Fibroblast of skin of left biceps (primary cell): ENCODE data around the gene DISC1.
"Not testable (repeated sequence)": the region's sequence is repeated elsewhere in the genome, so short reads cannot be mapped to it uniquely, and the experiment has no call there.

Experiments used
- DNase-seq, 2 experiments: peaks; one replicate each; pipeline ENCODE4 v3.0.0-alpha.2; 2013; ENCODE audit warnings: low read depth in 2 of 2

DISC1 gene

DNA sequence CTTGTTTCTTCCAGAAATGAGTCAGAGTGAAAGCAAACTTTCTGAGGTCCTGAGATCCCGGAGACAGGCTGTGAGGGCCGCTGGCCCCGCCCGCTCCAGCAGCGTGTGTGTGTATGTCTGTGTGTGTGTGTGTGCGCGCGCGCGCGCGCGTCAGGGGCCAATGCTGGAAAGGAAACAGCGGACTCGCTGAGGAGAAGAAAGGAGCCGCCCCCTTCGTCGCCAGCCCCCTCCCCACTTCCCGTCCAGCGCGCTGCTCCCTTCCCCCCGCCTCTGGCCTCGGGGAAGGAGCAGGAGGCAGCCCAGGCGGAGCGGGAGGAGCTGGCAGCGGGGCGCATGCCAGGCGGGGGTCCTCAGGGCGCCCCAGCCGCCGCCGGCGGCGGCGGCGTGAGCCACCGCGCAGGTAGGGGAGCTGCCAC lies at the start of gene DISC1:
TSS of gene DISC1 (plus strand) at position 256 of the 416 bp plus-strand sequence. CDS start at position 334, 78 bp downstream.
- peak; percentile 72 to 73 for DNase-seq

DNA sequence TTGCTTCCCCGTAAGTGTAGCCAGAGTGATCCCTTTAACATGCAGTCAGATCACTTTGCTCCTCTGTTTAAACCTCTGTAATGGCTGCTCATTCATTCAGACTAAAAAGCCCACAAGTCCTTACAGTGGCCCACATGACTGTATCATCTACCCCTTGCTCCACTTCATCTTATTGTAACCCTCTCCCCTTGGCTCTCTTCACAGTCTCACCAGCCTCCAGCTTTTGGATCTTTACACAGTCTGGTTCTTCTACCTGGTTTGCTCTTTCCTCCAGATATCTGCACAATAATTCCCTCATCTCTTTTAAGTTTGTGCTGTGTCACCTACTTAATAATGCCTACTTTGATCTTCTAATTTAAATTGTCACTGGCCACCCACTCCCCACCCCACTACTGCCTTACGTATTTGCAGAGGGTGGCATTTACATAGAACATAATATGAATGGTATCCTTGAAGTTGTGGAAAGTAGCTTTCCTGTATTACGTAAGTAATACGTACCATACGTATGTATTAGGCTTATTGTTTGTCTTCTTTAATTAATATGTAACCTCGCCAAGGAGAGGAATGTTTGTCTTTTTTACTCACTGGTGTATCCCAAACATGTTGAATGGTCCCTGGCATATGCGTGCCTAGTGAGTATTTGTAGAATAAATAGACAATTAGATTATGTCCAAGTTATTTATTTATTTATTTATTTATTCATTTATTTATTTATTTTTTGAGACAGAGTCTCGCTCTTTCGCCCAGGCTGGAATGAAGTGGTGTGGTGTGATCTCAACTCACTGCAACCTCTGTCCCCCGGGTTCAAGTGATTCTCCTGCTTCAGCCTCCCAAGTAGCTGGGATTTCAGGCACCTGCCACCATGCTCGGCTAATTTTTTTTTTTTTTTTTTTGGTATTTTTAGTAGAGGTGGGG lies 49.5 kb upstream of the DISC1 start:
- no peak for DNase-seq

DNA sequence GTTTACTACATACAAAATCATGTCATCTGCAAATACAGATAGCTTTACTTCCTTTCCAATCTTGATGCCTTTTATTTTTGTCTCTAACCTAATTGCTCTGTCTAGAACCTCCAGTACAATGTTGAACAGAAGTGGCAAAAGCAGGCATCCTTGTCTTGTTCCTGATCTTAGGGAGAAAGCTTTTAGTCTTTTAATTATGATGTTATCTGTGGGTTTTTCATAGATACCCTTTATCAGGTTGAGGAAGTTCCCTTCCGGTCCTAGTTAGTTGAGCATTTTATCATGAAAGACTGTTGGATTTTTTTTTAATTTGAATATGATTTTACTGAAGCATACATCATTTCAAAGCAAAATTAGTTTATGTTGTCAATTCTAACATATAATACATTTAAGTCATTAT lies 45.7 kb upstream of the DISC1 start:
- no peak for DNase-seq

DNA sequence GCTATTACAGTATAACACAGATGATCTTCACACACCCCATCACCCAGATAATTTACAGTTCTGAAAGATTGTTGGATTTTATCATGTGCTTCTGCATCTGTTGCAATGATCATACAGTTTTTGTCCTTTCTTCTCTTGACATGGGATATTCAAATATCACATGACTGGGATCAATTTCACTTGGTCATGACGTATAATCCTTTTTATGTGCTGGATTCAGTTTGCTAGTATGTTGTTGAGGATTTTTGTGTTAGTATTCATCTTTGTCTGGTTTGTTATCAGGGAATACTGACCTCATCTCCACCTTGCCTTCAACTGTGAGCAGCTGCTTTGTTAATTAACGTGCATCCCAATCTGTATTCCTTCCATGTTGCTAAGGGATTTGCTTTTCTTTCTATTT lies 44.7 kb upstream of the DISC1 start:
- DNase-seq: no peak

DNA sequence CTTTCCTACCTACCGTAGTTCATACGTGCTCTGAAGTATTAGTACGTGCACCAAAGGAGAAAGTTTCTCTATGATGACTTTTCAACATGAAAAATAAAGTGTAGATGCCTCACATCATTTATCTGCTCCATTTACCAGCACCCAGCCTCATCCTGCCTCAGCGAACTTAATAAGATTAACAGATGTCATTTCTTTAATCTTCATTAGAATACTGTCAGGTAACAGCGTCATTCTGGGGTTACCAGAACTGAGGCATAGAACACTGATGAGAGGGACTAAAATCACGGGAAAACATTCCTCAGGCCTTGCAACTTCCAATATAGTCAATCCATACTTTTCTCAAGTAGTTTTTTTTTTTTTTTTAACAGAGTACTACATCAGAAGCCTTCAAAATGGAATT lies 43.2 kb upstream of the DISC1 start:
- DNase-seq: no peak

DNA sequence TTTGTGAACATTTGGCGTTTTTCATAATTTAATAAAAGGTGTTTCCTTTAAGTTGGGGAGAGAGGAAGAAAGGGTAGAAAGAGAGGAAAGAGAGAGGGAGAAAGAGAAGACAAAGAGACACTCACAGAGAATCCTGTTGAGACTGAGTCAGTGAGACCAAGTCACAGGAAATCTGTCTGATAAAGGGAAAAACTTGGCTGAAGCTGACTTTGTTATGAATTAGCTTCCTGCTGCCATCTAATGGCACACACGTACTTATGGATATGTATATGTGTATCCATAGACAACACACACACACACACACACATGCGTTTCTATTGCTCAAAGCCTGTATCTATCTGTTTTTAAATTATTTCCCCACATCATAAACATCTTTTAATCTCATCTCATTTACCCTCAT lies 42.5 kb upstream of the DISC1 start:
- DNase-seq: peak; percentile 38 to 43

DNA sequence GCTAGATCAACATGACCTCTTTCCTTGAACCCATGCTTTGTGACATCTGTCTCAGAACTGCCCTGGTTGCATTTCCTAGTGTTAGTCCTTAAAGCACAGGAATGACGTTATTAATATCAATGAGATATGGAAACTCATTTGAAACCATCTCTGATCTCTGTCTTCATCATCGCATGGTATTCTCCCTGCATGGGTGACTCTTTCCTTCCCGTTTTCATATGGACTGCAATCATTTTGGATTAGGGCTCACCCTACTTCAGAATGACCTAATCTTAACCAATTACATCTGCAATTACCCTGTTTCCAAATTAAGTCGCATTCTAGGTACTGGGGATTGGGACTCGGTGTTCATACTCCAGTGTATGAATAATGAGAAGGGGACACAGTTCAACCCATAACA lies 41.7 kb upstream of the DISC1 start:
- no peak for DNase-seq

DNA sequence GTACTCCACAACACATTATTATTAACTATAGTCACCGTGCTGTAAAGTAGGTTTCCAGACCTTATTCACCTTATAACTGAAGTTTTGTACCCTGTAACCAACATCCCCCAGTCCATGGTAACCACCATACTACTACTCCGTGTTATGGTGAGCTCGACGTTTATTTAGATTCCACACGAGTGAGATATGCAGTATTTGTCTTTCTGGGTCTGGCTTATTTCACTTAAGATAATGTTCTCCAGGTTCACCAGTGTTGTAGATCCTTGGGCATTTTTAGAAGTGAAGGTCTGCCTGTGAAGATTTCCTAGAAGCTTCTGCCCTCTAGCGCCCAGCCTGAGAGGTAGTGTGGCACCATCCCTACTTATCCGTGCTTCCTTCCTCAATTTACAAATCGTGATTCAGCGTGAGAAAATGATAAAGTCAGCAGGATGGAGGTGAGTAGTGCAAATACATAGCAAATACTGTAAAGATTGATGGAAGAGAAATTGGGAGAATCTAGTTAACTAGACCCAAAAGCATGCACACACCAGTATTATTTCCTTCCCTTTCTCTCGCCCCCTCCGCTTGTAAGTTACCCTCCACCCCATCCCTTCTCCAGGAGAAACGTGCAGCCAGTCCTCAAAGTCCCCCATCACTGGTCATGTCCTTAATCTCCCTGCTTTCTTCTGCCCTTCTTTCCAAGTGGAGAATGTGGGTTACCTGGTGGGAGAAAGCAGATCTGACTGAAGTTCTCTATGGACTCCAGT lies 36.0 kb upstream of the DISC1 start:
- DNase-seq: peak in 1 of 2 experiments; percentile 21

DNA sequence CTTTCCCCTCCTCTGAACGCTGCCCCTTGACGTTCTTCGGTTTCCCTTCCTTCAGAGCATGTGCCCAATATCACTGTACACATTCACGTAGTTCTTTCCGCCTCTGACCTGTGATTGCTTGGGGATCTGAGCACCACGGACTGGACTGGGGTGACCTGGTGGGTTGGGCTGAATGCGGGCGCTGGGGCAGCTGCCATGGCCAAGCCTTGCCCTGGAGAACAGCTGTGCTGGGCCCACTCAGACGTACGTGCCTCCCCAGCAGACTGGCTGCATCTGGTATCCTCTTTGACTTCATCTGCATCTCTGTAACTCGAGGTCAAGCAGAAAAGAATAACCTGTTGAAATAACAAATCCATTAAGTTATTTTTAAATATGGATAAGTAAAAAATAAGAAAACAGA lies 35.1 kb upstream of the DISC1 start:
- no peak for DNase-seq

DNA sequence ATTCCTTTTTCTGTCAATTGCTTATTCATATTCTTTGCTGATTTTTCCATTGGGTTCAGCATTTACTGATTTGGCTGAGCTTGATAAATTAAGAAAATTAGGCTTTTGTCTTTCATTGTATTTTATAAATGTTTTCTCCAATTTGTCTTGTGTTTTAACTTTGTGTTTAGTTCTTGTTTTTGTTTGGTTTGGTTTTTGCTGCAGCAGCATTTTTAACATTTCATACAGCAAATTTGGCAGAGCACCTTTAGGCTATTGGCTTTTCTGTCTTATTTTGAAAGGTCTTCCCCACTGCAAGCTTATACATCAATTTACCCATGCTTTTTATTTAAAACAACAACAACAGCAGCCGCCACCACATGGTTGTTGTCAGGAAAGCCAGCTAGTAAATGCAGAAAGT lies 33.8 kb upstream of the DISC1 start:
- DNase-seq: no peak

DNA sequence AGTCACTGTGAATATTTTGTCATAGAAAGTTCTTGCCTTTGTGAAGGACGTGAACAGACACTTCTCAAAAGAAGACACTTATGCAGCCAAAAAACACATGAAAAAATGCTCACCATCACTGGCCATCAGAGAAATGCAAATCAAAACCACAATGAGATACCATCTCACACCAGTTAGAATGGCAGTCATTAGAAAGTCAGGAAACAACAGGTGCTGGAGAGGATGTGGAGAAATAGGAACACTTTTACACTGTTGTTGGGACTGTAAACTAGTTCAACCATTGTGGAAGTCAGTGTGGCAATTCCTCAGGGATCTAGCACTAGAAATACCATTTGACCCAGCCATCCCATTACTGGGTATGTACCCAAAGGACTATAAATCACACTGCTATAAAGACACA lies 33.3 kb upstream of the DISC1 start:
- DNase-seq: not testable (repeated sequence)

DNA sequence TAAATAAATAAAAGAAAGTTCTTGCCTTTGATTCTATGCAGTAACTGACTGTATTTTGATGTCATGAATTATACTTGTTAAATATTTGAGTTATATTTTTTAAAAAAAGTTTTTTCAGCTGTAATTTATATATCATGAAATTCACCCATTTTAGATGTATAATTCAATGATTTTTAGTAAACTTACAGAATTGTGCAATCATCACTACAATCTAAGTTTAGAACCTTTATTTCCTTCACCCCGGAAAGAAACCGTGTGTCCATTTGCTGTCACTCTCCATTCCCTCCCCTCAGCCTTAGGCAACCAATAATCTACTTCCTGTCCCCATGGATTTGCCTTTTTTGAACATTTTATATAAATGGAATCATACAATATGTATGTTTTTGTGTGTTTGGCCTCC lies 32.5 kb upstream of the DISC1 start:
- no peak for DNase-seq

DNA sequence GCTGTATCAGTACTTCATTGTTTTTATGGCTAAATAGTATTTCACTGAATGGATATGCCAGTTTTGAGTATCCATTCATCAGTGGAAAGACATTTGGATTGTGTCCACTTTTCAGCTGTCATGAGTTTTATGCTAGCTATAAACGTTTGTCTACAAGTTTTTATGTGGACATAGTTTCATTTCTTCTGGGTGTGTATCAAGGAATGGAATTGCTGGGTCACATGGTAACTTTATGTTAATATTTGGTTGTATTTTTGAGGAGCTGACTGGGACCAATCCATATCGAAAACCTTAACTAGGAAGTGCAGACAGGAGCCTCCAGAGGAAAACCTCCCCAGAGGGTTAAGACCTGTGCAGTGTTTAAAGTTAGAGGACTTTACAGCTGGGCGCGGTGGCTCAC lies 31.8 kb upstream of the DISC1 start:
- no peak for DNase-seq

DNA sequence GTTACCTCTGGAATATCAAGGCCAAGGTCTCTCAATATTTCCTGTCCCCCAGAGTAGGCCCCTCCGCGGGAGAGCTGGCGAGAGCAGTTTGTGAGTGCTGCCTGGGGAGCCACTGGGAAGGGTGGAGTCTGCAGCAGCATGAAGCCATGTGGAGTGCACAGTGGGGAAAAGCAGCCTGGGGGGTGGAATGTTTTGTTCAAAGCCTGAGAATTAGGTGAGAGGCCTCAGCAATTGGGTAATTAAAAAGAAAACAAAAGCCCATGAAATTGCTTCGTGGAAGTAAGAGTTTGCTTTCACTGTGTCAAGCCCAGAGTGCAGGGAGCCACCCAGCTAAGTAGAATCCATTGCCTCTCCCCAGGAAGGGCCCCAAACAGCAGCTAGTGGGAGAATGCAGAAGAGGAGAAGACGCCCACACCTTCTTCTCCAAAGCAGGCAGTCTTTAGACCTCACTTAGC lies 30.2 kb upstream of the DISC1 start:
- no peak for DNase-seq

DNA sequence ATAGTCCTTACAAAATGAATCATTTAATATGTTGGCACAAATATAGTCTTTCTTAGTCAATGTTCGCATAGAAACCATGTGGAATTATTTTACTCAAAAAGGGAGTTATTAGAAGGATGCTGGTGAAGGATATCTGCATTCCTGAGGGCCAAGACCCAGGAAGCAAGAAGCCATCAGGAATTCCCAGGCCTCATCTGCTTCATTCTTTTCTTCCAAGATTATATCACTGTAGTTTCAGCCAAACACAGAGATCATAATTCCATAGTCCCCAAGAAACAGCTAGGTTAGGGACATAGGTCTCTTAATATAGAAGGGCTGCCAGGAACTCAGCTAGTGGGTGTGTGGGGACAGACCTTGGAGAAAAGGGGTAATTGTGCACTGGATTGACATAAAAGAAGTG lies 28.6 kb upstream of the DISC1 start:
- no peak for DNase-seq

DNA sequence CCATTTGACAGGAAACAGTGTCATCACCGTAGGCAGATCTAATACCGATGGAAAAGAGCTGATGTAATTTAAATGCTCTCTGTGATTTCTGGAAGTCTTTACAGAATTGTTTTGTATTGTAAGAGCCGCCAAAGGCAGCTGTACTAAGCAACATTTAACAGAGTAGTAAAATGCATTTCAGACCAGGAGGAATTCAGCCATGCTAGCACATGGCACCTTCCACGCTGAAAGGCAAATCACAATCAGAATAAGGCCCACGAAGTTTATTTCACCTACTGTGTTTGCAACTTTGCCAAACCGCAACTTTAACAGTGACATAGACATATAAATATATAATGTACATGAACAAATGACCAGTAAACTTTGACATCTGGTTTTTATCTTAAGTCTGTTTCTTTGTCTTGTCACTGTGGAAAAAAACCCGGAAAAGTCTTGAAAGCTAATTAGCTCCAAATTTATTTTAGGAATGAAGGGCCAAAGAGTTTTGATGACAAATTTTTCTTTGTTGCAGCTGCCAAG lies 26.1 kb upstream of the DISC1 start:
- peak; percentile 52 to 59 for DNase-seq

DNA sequence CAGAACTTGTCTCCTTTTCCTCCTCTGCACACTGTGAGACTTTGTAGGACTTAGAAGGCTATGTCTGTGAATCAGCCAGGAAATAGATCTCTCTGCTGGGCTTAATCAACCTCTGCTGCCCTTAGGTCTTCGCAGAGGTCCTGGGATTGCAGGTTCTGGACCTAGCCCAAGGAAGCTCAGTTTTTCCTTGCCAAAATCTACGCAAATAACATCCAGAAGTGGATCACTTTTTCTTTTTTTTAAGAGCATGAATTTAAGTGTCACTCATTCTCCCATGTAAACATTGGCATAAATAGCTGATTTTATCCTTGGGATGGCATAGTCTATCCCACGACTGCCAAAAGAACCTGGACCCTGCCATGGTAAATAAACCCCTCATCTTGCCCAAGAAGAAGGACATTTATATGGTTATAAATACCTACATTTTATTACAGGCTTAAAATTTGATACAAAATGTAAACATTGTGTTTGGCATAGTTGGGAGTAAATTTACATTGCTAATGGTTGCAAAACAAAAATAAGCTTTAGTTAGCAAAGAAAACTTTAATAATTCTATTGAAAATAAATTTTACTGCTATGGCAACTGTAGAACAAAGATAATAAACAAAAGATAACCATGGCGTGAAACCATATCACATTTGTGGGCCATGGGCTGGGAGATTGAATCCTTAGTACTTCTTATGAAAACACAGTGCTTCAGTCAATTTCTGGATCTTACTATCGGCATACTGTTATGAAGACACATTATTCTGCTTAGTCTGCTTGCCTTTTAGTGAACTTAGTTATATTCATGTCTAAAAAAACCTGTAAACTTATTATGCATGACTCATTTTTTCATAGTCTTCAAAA lies 24.5 kb upstream of the DISC1 start:
- DNase-seq: no peak

DNA sequence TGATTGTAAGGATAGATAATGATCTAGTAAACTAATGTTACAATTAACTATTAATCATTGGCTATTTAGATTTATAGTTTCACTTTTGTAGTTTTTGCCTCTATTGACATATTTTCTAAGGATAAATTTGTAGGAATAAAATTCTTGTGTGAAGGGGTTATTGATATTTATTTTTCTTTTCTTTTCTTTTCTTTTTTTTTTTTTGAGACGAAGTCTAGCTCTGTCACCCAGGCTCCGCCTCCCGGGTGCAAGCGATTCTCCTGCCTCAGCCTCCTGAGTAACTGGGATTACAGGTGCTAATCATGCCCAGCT lies 24.0 kb upstream of the DISC1 start:
- DNase-seq: no peak

DNA sequence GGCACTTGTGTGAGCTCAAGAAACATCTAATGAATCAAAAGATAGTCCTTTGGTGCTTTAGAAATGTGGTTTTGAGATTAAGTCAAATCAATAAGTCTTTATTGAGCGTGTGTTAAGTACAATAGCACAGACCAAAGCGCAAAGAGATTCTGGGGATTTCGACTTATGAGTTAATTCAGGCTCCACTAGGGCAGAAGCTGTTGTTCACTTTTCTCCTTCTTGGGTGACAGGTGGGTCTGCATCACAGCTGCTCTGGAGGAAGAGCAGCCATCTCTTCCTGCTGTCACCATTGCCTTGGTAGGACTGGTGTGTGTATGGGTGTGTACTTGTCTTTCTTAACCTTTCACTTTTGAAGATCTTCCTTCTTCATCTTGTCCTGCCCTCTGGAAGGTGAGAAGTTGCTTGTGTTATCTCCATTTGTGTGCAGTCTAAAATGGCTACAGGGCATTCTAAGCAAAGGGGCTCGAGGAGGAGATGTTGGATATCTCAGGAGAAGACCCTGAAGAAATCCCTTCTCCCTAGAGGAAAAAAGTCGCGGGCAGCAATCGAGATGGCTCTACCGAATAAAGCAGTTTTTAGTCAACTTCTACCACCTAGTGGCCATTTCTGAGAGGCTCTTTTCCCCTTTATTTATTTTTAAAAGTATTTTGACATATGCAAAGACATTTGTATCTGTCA lies 22.9 kb upstream of the DISC1 start:
- peak in 1 of 2 experiments; percentile 25 for DNase-seq

DNA sequence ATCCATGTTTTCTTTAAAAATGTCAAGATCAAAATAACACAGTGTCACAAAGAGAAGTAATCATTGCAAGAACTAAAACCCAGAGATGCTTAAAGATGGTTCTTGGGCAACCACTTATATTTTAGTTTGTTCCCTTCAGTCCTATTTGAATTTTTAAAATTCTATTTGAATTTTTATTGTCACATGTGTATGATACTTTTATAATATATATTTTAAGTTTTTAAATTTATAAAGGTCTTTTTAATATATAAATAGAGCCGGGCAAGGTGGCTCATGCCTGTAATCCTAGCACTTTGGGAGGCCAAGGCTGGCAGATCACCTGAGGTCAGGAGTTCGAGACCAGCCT lies 22.3 kb upstream of the DISC1 start:
- DNase-seq: no peak
